Mucosa of descending colon (tissue), 3 donors: Measurements from ENCODE around the gene NCR2. TPM values are rescaled to one million over a fixed set of nuclear protein-coding genes. Genes with fewer than 3 reads are reported as not detected.
A peak's percentile ranks its signal among the peaks of the same experiment; 100 is the strongest.

Experiments used
- ATAC-seq: fragments of 200-7000 bp; cut with Tn5 transposase; one replicate; pipeline ENCODE4 v1.9.1; 2020; ENCODE audit warnings: mild to moderate bottlenecking, moderate library complexity
- DNase-seq, 3 donors: peaks; one replicate each; pipeline ENCODE4 v3.0.0-alpha.2; 2020
- H3K36me3 ChIP-seq: fragments of 200-600 bp; one replicate; pipeline ENCODE4 v1.8.0; 2021; ENCODE audit warnings: low read depth, mild to moderate bottlenecking
- H3K4me1 ChIP-seq: fragments of 200-600 bp; one replicate; pipeline ENCODE4 v1.8.0; 2021; ENCODE audit warnings: low read depth, mild to moderate bottlenecking
- H3K4me3 ChIP-seq: fragments of 200-600 bp; one replicate; pipeline ENCODE4 v1.8.0; 2021; ENCODE audit warnings: mild to moderate bottlenecking
- H3K9me3 ChIP-seq: fragments of 200-600 bp; one replicate; pipeline ENCODE4 v1.8.0; 2021; ENCODE audit warnings: mild to moderate bottlenecking
- intact Hi-C, 2 donors: fragments of 100-400 bp; cut with DNase I in 1 of 2; cut with micrococcal nuclease in 1 of 2; formaldehyde crosslinking; loops; one replicate each; pipeline versions ENCODE4 v1.11.0 to v1.11.1; 2022; cut with DNase I, micrococcal nuclease
- total RNA-seq, 3 donors: library from RNA; stranded (reverse); fragmentation: NEBNext Ultra II Directional in 2 of 3; extraction: Animal tissue kit (Norgen Biotek cat#: 25700) in 2 of 3; gene quantifications; one replicate each; pipeline versions ENCODE4 v1.2.1 to v1.2.4, GENCODE V29; 2021 to 2023
- TF ChIP-seq, protein P1 (sequence below): fragments of 200-600 bp; IDR thresholded peaks from one replicate; pipeline ENCODE4 v1.8.0; 2022; ENCODE audit warnings: antibody characterized with exemption, mild to moderate bottlenecking
- donor health status: DM: no; HTN: no; CAD: no; lungs with moderate emphysema.
- donor health status: DM: no; HTN: no; CAD: no.
- donor health status: DM: no; HTN: yes; CAD: no.

The NCR2 gene
- total RNA-seq, 3 donors from 2014 or later, result 0.25 TPM; not detected in 2

DNA sequence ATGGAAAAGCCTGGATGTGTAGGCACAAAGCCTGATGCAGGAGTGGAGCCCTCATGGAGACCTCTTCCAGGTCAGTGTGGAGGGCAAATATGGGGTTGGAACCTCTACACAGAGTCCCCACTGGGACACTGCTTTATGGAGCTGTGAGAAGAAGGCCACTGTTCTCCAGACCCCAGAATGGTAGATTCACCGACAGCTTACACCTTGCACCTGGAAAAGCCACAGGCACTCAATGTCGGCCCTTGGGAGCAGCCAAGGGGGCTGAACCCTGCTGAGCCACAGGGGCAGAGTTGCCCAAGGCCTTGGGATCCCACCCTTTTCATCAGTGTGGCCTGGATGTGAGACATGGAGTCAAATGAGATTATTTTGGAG lies 24.9 kb downstream of the NCR2 start:
- intact Hi-C loops, result loop anchor here in 1 of 2 donors (10.0 kb wide), 1 partner anchor 235 kb away; no protein-coding TSS in a partner anchor
- H3K36me3 ChIP-seq, result no peaks in the 10 kb centered on the region
- ATAC-seq, result no peak
- DNase-seq, result no peak
- TF ChIP-seq, protein P1, sequence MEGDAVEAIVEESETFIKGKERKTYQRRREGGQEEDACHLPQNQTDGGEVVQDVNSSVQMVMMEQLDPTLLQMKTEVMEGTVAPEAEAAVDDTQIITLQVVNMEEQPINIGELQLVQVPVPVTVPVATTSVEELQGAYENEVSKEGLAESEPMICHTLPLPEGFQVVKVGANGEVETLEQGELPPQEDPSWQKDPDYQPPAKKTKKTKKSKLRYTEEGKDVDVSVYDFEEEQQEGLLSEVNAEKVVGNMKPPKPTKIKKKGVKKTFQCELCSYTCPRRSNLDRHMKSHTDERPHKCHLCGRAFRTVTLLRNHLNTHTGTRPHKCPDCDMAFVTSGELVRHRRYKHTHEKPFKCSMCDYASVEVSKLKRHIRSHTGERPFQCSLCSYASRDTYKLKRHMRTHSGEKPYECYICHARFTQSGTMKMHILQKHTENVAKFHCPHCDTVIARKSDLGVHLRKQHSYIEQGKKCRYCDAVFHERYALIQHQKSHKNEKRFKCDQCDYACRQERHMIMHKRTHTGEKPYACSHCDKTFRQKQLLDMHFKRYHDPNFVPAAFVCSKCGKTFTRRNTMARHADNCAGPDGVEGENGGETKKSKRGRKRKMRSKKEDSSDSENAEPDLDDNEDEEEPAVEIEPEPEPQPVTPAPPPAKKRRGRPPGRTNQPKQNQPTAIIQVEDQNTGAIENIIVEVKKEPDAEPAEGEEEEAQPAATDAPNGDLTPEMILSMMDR, result no peak
- H3K4me1 ChIP-seq, result no peaks in the 10 kb centered on the region
- H3K9me3 ChIP-seq, result peaks cover 13% of the 10 kb centered on the region
- no peak overlapping the region for H3K4me3 ChIP-seq

DNA sequence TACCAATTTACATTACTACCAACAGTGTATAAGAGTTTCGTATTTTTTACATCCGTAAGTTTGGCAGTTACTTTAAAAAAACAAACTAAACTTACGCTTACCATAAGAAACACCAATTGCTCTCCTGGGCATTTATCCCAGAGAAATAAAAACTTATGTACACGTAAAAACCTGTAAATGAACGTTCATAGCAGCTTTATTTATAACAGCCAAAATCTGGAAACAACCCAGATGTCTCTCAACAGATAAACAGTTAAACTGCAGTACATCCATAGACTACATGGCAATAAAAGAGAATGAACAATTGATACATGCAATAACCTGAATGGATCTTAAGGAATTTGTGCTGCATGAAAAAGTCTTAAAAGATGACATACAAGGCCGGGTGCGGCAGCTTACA lies 30.7 kb downstream of the NCR2 start:
- TF ChIP-seq, protein P1, result no peak
- H3K4me1 ChIP-seq, result peaks cover 5% of the 10 kb centered on the region
- no peak for DNase-seq
- ATAC-seq, result no peak
- intact Hi-C loops, result loop anchor here (5.0 to 10.0 kb wide), 3 partner anchors 226 to 316 kb away; no protein-coding TSS in a partner anchor
- no peaks in the 10 kb centered on the region for H3K9me3 ChIP-seq
- H3K4me3 ChIP-seq, result no peak overlapping the region
- H3K36me3 ChIP-seq, result no peaks in the 10 kb centered on the region

DNA sequence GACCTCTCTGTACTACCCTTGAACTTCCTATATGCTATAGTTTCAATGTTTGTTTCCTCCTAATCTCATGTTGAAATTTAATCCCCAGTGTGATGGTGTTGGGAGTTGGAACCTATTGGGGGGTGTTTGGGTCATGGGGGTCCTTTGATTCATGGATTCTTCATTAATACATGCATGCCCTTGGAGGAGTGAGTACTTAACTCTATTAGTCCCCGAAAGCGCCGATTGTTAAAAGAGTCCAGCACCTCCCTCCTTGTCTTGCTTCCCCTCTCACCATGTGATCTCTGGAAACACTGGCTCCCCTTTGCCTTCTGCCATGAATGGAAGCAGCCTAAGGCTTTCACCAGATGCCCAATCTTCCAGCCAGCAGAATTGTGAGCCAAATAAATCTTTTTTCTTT lies 31.7 kb downstream of the NCR2 start:
- Histone ChIP-seq H3K36me3 (no peaks in the 10 kb centered on the region), H3K4me3 (no peak overlapping the region), H3K9me3 (no peaks in the 10 kb centered on the region), H3K4me1 (peaks cover 12% of the 10 kb centered on the region)
- TF ChIP-seq, protein P1, result no peak
- ATAC-seq (no peak), DNase-seq (no peak)
- intact Hi-C loops, result loop anchor here (5.0 to 10.0 kb wide), 3 partner anchors 225 to 315 kb away; no protein-coding TSS in a partner anchor

DNA sequence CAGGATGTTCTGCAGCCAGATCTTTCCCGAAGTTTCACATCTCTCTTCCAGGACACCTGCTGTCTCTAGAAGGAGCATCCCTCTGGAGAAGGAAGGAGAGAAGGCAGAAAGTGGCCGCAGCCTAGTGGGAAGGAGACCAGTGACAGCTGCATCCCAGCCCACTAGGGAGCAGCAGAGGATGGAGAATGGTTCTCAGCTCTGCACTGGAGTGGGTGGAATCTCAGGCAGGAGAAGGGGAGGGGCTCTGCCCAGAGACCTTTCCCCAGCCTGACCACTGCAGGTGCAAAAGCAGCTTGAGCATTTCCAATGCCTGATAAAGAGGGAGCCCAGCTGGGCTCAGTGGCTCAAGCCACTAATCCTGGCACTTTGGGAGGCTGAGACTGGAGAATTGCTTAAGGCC lies 32.3 kb downstream of the NCR2 start:
- Histone ChIP-seq H3K4me1 (peaks cover 18% of the 10 kb centered on the region), H3K9me3 (no peaks in the 10 kb centered on the region), H3K4me3 (no peak overlapping the region), H3K36me3 (no peaks in the 10 kb centered on the region)
- TF ChIP-seq, protein P1, result peak; percentile 18
- ATAC-seq (peak; percentile 56), DNase-seq (peak in 2 of 3 donors; percentile 55 to 64)
- intact Hi-C loops, result loop anchor here (2.0 to 10.0 kb wide), 4 partner anchors 225 to 315 kb away; no protein-coding TSS in a partner anchor

DNA sequence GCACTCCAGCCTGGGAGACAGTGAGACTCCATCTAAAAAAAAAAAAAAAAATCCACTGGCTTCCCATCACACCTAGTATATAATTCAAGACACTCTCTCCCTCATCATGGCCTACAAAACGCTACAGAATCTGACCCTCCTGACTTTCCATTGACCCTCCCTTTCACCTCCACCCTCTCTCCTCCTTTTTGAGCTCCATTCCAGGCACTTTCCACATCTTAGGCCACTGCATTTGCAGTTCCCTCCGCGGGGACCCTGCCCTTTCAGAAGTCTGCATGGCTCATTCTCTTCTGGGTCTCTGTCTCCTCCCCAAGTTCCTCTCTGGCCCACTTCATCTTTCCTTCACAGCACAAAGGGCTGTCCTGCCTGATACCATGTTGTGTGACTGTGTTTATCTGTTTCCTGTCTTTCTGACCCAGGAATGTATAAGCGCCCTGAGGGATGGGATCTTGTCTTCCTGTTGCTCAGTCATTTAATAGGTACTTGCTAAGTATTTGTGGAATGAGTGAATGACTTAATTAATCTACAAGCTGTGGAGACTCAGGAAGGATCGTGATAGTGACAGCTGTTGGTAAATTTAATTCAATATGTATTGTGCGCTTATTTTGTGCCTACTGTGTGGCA lies 35.2 kb downstream of the NCR2 start:
- intact Hi-C loops, result no loop called here
- Histone ChIP-seq H3K4me3 (no peak overlapping the region), H3K9me3 (no peaks in the 10 kb centered on the region), H3K36me3 (no peaks in the 10 kb centered on the region), H3K4me1 (peaks cover 29% of the 10 kb centered on the region)
- TF ChIP-seq, protein P1, result no peak
- DNase-seq (no peak), ATAC-seq (no peak)
